C4-2B (cell line): ENCODE measurements around the gene NSUN5.

Experiments used
- H3K27ac ChIP-seq: fragments of 450-650 bp; 2 replicates; pipeline ENCODE4 v1.5.1; 2017
- CTCF ChIP-seq: fragments of 450-650 bp; conservative IDR thresholded peaks from 2 replicates; pipeline ENCODE4 v1.5.1; 2017; ENCODE audit warnings: mild to moderate bottlenecking
- ZFX ChIP-seq: fragments of 450-650 bp; IDR thresholded peaks from 2 replicates; pipeline ENCODE4 v1.6.1; 2017

The NSUN5 gene

DNA sequence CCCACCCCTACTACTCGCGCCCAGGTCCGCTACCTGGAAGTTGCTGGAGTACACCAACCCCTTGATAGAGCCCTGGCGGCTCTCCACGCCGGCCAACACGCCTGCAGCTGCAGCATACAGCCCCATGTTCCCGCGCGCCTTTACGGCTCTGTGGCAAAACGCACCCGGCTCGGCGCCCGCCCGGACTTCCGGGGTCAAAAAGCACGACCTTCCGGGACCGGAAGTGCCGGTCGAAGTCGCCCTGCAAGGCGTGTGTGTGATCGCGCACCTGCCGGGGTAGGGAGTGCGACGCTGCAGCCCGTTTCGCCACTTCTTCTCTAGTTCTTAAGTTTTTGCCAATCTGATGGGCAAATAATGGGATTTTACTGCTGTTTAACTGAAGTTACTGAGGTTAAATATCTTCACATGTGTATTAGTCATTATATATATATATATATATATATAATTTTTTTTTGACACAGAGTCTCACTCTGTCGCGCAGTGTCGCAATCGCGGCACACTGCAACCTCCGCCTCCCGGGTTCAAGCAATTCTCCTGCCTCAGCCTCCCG lies at the start of gene NSUN5:
Gene NSUN5 (minus strand): TSS at position 162 of the 550 bp plus-strand sequence. CDS start 36 bp downstream, at position 126.
- TF ChIP-seq CTCF: no peak
- TF ChIP-seq ZFX: 0 out of 2 replicates have a peak, but pooled peaks have one; percentile 4
- H3K27ac ChIP-seq: peak within 1 kb of the TSS; percentile 91

- TF ChIP-seq ZFX (no peak), CTCF (no peak)
Observed at GRCh38 chr7:73356159-73356558, 47.5 kb upstream of the NSUN5 start.

GRCh38 chr7:73354821-73355220 lies 46.2 kb upstream of the NSUN5 start:
- no peak overlapping the region for H3K27ac ChIP-seq
- no peak for TF ChIP-seq CTCF
- no peak for TF ChIP-seq ZFX

More at GRCh38 chr7:73356159-73356558, 47.5 kb upstream of the NSUN5 start:
- no peak overlapping the region for H3K27ac ChIP-seq

GRCh38 chr7:73354196-73354595 lies 45.6 kb upstream of the NSUN5 start:
- no peak overlapping the region for H3K27ac ChIP-seq
- TF ChIP-seq CTCF: no peak
- TF ChIP-seq ZFX: no peak

- TF ChIP-seq CTCF (no peak), ZFX (no peak)
- no peak overlapping the region for H3K27ac ChIP-seq
Observed at GRCh38 chr7:73353243-73353642, 44.6 kb upstream of the NSUN5 start.

GRCh38 chr7:73352784-73353183 lies 44.2 kb upstream of the NSUN5 start:
- TF ChIP-seq CTCF (no peak), ZFX (no peak)
- H3K27ac ChIP-seq: no peak overlapping the region

DNA sequence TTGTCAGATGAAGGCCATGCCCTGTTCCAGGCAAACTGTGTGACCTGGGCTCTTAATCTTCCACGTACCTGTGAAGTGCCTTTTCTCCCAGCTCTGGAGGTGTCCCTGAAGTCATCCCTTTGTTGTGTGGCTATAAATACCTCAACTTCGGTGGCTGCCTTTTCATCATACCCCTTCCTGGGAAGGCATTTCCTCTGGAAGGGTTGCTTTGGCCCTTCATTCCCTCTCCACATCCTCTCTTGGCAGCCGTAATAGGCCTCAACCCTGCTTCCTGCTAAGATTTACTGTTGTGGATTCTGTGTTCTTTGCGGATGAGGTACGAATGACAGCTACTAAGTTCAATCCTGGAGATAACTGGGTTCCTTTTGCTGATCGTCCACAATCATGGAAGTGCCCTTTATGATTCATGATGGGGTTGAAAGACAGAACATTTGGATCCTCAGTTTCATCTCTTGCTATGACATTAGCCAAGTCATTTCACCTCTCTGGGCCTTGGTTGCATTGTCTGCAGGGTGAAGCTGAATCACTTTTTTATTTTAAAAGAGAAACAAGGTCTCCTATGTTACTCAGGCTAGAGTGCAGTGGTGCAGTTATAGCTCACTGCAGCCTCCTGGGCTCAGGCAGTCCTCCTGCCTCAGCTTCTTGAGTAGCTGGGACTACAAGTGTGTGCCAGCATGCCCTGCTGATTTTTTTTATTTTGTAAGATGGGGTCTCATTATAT lies 43.0 kb upstream of the NSUN5 start:
- TF ChIP-seq CTCF: no peak
- TF ChIP-seq ZFX: no peak

More for the DNA sequence above, 43.0 kb upstream of the NSUN5 start:
- no peak overlapping the region for H3K27ac ChIP-seq
